ENCODE data around the gene METTL9. TPM values are rescaled to one million over a fixed set of nuclear protein-coding genes. Genes with fewer than 3 reads are reported as not detected.
"Not testable (repeated sequence)": the region's sequence is repeated elsewhere in the genome, so short reads cannot be mapped to it uniquely, and the experiment has no call there.

Gene METTL9
- total and polyA plus RNA-seq, 7 donors = 56.0 to 155 (median 108) TPM

GRCh38 chr16:21664801-21665492 lies 65.6 kb downstream of the METTL9 start:
- H3K36me3 ChIP-seq = no peaks in the 10 kb centered on the region
- 90 to 91% methylated on average over 10 of the region's 10 CpGs for WGBS, 2 donors
- no peak for DNase-seq
- no peaks in the 10 kb centered on the region for H3K9me3 ChIP-seq
- no peak overlapping the region for H3K27ac ChIP-seq
- H3K4me3 ChIP-seq = no peak overlapping the region
- peaks cover 0 to 29% (median 8%) of the 10 kb centered on the region in 3 donors for H3K27me3 ChIP-seq
- TF ChIP-seq EP300 (IDR thresholded peaks at IDR 0.05) (no peak), CTCF (IDR thresholded peaks at IDR 0.05) (no peak), POLR2A (IDR thresholded peaks at IDR 0.05) (no peak), POLR2AphosphoS5 (IDR thresholded peaks at IDR 0.05) (no peak)
- intact Hi-C loops (cut with DNase I) = no loop called here
- H3K4me1 ChIP-seq = peaks cover 0 to 12% (median 10%) of the 10 kb centered on the region in 4 donors

- H3K27me3 ChIP-seq = peaks cover 0 to 29% (median 8%) of the 10 kb centered on the region in 3 donors
- intact Hi-C loops (cut with DNase I) = no loop called here
- peaks cover 0 to 12% (median 10%) of the 10 kb centered on the region in 4 donors for H3K4me1 ChIP-seq
- H3K4me3 ChIP-seq = no peak overlapping the region
- H3K9me3 ChIP-seq = no peaks in the 10 kb centered on the region
- no peak for TF ChIP-seq EP300 (IDR thresholded peaks at IDR 0.05)
- TF ChIP-seq POLR2A (IDR thresholded peaks at IDR 0.05) = no peak
- no peak for TF ChIP-seq POLR2AphosphoS5 (IDR thresholded peaks at IDR 0.05)
- TF ChIP-seq CTCF (IDR thresholded peaks at IDR 0.05) = no peak
- no peak for DNase-seq
- H3K36me3 ChIP-seq = no peaks in the 10 kb centered on the region
- 64 to 73% methylated on average over 3 of the region's 3 CpGs for WGBS, 2 donors
- H3K27ac ChIP-seq = no peak overlapping the region
These were observed 67.4 kb downstream of the METTL9 start for GRCh38 chr16:21666772-21667171.

GRCh38 chr16:21667575-21667974 lies 68.2 kb downstream of the METTL9 start:
- Histone ChIP-seq H3K4me3 (no peak overlapping the region), H3K4me1 (peaks cover 0 to 12% (median 10%) of the 10 kb centered on the region in 4 donors), H3K36me3 (no peaks in the 10 kb centered on the region), H3K9me3 (no peaks in the 10 kb centered on the region), H3K27ac (no peak overlapping the region), H3K27me3 (peaks cover 0 to 29% (median 8%) of the 10 kb centered on the region in 3 donors)
- TF ChIP-seq POLR2A (IDR thresholded peaks at IDR 0.05) (no peak), POLR2AphosphoS5 (IDR thresholded peaks at IDR 0.05) (no peak), EP300 (IDR thresholded peaks at IDR 0.05) (no peak), CTCF (IDR thresholded peaks at IDR 0.05) (no peak)
- WGBS, 2 donors = 83 to 93% methylated on average over 3 of the region's 3 CpGs
- intact Hi-C loops (cut with DNase I) = no loop called here
- DNase-seq = no peak

GRCh38 chr16:21673469-21673868 lies 74.1 kb downstream of the METTL9 start:
- H3K27ac ChIP-seq = no peak overlapping the region
- no peak for DNase-seq
- H3K27me3 ChIP-seq = no peaks in the 10 kb centered on the region
- intact Hi-C loops (cut with DNase I) = no loop called here
- WGBS, 2 donors = 66 to 94% methylated on average over 3 of the region's 3 CpGs
- H3K4me1 ChIP-seq = no peaks in the 10 kb centered on the region
- TF ChIP-seq EP300 (IDR thresholded peaks at IDR 0.05) = no peak
- H3K36me3 ChIP-seq = no peaks in the 10 kb centered on the region
- no peaks in the 10 kb centered on the region for H3K9me3 ChIP-seq
- no peak overlapping the region for H3K4me3 ChIP-seq

GRCh38 chr16:21674456-21674855 lies 75.1 kb downstream of the METTL9 start:
- intact Hi-C loops (cut with DNase I); H3K36me3 ChIP-seq: not testable (repeated sequence)
- WGBS, 2 donors = 88 to 89% methylated on average over 4 of the region's 4 CpGs

GRCh38 chr16:21680714-21681113 lies 81.3 kb downstream of the METTL9 start:
- H3K9me3 ChIP-seq; DNase-seq; H3K36me3 ChIP-seq; H3K4me3 ChIP-seq; H3K27me3 ChIP-seq; H3K4me1 ChIP-seq; intact Hi-C loops (cut with DNase I); H3K27ac ChIP-seq: not testable (repeated sequence)
- WGBS, 2 donors = 91 to 92% methylated on average over 5 of the region's 5 CpGs

More at GRCh38 chr16:21674456-21674855, 75.1 kb downstream of the METTL9 start:
- H3K27ac ChIP-seq, DNase-seq, H3K9me3 ChIP-seq, H3K4me3 ChIP-seq, H3K27me3 ChIP-seq, H3K4me1 ChIP-seq: not testable (repeated sequence)
